ACHN (cell line): ENCODE data around the gene PRKAR1B.

Experiments
- DNase-seq: peaks from one replicate; pipeline ENCODE4 v3.0.0-alpha.2; 2015
- in situ Hi-C: cut with HindIII; loops from 2 replicates; pipeline ENCODE4 v1.10.0; 2017; ENCODE audit warnings: low sequenced_read_pairs, low pct_ligation_motif_present, low pct_unique_long_range_greater_than_20kb

Gene PRKAR1B

DNA sequence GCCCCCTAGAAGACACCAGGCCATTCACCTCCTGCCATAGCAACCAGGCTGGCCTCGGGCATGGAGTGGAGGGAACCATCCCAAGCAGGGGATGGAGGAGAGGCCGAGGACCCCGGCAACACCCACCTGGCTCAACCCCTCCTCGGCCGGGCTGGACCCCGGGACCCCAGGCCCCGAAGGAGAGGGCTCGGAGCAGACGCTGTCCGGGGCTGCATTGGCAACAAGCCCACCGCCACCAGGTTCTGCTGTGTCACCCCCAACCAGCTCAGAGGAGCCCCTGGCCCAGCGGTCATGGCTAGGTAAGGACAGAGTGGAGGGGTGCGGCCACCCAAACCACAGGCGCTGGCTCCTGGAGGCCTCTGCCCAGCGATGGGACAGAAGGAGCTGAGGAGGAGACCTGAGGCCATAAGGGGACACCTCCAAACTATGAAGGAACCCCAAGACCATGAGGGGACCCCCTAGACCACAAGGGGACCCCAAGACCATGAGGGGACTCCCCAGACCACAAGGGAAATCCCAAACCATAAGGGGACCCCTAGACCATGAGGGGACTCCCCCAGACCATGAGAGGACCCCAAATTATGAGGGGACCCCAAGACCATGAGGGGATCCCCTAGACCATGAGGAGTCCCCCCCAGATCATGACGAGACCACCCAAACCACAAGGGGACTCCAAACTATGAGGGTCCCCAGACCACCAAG, 132.7 kb downstream of the PRKAR1B start:
- in situ Hi-C loops: no loop called here
- no peak for DNase-seq

DNA sequence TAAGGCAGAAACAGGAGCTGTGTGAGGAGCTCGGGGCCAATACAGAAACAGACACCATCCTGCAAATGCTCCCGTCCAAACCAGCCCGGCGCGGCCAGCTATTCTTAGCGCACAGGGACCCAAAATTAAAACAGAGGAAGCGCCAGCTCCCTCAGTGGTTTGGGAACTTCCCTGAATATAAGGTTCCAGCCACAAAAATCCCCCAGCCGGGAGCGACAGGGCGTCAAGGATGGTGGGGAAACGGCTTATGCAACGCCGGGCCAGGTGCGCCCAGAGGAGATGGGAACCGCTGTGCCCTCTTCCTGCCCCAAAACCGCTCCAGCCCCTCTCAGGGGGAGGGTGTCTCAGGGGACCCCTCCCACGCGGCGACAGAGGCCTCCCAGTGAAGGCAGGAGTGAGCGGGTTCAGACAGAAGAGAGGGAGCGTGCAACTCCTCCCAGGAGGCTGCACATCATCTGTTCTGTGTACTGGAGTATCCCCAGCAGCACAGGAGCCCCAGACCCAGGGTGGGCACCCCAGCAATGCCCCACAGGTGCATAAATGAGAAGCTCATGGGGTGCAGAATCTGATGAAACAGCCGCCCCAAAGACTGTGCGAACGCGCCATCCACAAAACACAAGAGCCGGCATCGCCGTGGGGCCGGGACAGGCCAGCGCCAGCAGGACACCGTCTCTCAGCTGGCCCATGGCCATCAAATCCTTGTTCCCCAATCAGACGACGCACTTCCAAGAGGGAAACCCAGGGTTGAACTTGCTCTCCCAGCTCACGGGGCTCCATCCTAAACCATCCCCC, 133.6 kb downstream of the PRKAR1B start:
- in situ Hi-C loops: no loop called here
- DNase-seq: no peak

DNA sequence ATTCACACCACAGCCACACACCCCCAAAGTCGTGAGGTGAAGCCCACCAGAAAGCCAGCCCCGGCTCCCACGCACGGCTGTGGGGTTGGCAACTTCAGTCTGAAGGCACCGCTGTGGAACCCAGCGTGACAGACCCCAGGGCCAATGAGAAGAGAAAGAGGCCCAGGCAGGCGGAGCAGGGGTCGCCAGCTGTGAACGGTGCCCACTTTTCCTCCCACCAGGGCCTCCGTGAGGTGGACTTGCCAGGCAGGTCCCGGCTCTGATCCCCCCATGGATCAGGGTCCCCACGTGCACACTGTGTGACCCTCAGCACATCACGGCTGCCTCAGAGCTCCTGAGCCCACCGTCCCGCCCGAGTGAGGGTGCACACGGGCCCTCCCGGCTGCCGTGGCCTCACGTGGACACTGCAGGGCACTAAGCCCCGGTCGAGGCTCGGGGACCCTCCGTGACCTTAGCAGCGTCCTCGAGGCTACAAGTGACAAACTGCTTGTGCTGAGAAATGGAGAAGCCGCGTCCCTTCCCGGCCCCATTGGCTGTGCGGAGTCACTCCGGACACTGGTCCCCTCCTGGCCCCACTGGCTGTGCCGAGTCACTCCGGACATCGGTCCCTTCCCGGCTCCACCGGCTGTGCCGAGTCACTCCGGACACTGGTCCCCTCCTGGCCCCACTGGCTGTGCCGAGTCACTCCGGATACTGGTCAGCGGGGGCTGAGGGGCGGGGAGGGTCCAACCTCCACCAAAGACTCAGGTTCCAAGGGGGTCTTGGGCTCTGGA, 135.0 kb downstream of the PRKAR1B start:
- DNase-seq: no peak
- in situ Hi-C loops: no loop called here

DNA sequence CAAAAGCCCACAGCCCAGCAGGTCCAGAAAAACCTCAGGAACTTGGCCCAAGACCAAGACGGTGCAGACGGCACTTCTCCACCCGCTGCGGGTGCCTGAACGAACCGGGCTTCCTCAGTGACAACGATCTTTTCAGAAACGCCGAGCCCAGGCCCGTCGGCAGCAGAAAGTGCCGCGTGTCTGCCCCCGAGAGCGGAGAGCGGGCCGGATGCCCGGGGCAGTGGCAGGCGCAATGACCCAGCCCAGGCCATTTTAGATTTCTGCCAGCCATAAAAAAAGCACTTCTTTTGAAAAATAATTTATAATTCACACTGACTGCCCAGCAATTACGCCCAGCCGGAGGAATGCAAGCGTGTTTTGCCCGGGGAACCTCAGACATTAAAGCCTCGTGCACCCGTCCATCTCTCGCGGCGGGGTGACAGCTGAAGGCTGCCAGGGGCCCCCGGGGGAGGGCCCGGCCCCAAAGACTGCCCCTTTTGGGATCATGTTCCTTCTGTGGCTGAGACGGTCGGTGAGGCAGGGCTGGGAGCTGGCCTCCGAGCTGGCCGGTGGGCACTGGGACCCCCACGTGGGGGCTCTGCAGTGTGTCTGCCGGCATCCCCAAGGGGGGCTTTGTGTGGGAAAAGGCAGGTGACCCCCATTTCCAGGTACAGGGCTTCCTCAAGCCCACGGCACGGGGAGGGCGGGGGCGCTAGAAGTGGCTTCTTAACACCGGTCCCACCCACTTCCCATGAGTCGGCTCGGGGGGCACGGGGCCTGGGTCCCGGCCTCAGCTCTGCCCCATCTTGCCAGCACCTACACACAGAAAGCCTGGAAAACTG, 136.1 kb downstream of the PRKAR1B start:
- in situ Hi-C loops: no loop called here
- no peak for DNase-seq

DNA sequence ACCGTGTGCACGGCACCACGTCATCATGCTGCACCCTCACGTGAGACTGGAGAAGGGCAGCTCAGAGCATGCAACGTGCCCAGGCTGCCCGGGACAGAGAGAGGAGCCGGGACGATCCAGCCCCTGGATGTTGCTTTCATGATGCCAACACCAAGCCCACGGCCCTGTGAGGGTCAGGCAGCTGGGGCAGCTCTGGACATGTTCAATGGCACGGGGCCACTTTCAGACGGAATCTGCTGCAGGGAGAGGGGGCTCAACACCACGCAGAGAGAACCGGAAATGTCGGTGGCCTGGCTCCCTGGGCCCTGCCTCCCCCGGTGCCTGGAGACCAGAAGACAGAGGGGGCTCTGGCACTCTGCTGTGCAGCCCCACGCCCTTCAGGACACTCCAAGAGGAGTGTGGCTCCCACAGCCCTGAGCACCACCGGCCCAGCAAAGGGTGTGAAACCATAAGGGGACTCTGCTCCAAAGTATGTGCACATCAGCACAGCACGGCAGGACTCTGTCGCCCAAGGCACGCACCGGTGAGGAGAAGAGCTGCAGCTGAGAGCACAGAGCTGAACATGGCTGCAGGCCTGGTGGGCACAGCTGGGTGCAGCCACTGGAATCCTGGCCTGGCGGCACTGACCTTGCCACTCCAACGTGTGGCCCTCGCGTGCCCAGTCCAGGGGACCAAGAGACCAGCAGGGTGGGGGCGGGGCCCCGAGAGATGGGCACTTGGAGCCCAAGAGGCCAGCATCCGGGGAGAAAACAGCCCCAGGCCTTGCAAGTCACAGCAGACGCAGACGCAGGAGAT, 137.1 kb downstream of the PRKAR1B start:
- in situ Hi-C loops: no loop called here
- no peak for DNase-seq

DNA sequence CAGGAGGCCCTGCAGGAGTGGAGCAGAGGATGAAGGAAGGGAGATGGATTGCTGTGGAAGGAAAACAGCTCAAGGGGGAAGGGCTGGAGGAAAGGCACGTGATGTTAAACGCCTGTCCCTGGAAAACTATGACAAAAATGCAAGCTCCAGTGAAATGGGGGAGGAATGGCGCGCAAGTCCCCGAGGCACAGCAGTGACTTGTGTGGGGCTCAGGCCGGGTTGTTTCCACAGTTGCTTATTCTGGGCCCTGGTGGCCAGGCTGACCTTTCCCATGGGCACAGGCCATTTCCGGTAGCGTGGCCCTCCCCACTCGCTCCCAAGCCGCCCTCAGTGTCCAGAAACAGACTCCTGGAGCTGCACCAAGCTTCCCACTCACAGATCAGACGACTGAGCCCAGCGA, 139.3 kb downstream of the PRKAR1B start:
- in situ Hi-C loops: no loop called here
- DNase-seq: no peak

DNA sequence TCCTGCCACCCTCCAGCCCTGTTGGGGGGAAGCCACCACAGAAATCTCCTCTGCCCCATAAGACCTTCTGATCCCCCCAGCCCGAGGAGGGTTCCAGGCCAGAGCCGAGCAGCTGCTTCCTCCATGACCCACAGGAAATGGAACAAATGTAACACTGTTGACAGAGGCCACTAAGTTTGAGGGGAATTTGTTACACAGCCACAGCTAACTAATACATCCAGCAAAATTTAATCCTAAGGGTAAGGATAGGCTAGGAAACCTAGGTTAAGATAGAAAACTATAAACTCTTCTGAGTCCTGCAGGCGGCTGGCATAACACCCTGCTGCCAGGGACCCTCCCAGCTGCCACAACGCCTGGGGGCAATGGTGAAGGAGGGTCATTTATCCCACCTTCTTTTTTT, 140.6 kb downstream of the PRKAR1B start:
- in situ Hi-C loops: no loop called here
- no peak for DNase-seq

DNA sequence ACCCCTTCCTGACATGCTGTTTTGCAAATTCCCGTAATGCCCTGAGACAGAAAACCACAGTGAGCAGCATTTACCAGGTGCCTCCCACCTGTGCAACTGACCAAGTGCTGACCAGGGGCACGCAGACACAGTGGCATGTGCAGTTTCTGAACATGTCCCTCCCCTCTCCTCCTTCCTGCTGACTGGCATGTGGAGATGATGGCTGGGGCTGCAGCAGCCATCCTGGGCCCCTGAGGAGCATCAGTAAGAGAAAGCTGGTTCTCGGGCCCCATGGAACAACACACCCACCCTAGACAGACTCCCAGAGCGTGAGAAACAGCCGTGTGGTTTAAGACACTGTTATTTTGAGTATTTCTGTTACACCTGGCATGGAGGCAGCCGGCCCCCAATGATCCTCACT, 141.2 kb downstream of the PRKAR1B start:
- no peak for DNase-seq
- in situ Hi-C loops: no loop called here

DNA sequence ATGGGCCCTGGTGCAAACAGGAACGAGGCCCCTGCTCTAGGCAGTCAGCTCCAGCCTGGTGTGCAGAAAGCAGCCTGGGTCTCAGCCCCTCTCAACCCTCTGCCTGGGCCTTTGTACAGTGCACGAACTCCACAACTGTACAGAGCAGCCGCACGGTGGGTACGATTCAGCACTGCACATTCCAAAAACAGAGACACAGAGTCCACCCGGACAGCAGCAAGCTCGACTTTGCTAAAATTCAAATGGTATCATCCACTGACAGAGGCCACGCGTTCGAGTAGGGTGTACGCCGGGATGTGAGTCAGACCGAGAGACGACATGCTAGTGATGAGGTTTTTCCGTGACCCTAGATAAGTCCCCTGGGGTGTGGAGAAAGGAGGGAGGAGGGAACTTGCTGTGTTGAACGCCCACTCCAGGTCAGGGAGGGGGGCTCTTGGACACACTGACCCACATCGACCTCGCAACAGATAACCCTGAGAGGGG, 141.8 kb downstream of the PRKAR1B start:
- DNase-seq: no peak

DNA sequence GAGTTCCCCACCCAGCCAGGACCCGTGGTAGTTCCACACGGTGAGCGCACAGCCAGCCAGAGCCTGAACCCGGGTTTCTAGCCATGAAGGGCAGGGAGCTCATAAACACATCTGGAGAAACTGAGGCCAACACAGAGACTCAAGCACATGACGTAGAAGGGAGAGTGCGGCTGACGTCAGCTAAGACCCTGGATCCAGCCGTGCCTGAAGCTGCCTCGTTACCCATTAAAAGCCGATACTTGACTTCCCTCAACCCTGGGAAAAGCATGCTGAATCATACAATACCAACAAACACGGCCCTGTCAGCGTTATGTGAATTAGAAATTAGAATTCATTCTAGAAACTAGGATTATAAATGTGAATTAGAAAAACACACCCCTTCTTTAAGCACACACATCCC, 142.3 kb downstream of the PRKAR1B start:
- DNase-seq: no peak
- in situ Hi-C loops: no loop called here

More for the DNA sequence above, 141.8 kb downstream of the PRKAR1B start:
- in situ Hi-C loops: no loop called here

DNA sequence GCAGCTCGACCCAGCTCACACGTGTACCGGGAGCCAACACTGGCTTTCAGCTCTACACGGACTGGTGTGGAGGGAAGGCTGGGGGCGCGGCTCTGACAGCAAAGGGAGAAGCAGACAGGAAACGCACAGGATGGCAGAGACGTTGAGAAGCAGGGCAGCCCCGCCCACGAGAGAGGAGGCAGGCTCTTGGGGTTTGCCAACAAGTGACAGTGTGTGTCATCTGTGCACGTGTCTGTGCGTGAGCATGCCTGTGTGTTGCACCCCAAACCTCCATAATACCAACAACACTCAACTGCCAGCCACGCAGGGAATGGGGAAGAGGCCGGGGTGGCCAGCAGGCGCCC, 143.0 kb downstream of the PRKAR1B start:
- in situ Hi-C loops: no loop called here
- no peak for DNase-seq

DNA sequence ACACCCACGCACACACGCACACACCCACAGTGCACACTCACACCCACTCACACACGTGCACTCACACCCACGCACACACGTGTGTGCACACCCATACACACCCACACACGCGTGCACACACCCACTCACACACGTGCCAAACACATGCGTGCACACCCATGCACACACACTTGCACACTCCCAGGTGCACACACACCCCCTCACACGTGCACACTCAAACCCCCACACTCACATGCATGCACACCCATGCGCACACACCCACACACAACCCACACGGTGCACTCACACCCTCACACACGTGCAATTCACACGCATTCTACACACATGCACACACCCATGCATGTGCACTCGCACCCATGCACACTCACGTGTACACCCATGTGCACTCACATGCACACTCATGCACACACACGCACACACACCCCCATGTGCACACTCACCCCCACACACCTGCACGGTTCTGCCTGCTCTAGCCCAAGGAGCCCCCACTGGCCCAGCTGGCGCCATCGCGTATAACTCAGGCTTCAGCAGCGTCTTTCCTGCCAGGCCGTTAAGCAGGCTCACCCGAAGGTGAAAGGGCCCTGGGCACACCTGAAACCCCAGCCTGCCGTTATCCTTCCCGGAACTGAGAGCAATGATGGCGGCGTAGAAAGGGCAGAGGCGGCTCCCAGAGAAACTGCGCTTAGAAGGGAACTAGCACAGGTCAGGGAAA, 143.5 kb downstream of the PRKAR1B start:
- no peak for DNase-seq
- in situ Hi-C loops: no loop called here

DNA sequence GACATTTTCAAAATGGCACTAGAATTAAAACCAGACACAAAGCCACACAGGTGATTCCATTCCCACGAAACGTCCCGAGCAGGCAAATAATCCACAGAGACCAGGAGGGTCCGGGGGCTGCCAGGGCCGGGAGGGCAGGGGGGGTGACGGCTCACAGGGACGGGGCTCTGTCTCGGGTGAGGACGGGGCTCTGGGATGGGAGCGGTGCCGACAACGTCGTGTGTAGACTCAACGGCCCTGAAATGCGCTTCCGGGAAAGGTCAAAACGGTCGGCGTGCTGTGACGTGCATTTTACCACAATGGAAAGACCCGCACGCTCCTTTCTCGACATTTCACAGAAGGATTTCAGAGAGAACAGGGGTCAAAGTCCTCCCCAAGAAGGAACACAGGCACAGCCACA, 144.2 kb downstream of the PRKAR1B start:
- DNase-seq: no peak
- in situ Hi-C loops: no loop called here

DNA sequence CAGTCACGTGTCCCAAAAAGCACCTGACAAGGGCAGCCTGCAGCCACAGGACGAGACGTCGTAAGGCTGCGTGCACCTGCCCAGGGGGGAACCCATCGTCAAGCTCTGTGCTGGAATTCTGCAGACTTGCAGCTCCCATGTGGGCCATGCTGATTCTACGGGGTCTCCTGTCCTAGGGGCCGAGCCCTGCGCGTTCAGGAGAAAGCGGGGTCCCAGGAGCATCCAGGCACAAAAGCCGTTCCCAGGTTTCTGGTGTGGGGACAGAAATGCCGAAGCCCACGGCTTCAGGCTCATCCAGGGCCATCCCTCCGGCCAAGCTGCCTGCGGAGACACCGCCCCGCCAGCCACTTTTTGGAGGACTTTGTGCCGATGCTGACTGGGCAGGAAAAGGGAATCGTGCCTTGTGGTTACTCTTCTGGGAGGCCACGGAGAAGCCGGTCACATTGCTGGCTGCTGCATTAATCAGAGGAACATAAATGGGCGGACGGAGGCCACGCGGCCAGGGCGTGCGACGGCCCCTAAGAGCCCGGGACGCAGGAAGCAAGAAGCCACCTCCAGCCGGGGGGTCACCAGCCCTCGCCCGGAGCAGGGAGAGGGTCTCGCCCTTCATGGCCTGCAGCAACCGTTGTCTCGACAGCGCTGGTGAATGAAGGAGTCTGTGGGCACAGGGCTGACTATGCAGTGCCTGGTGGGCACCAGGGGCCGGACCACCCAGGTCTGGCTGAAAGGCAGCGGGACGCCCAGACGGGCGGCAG, 144.8 kb downstream of the PRKAR1B start:
- in situ Hi-C loops: no loop called here
- DNase-seq: no peak

DNA sequence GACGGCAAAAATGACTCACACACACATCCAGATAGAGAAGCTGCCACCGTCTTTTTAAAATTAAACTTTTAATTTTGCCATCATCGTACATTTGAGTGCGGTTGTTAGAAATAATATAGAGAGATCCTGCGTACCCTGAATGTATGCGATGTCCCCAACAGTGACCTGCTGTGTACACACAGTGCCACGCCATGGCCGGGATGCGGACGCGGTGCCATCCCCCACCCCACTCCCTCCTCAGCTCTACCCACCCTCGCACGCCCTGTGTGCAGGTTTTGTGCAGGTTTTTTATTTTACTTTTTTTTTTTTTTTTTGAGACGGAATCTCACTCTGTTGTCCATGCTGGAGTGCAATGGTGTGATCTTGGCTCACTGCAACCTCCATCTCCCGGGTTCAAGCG, 148.7 kb downstream of the PRKAR1B start:
- in situ Hi-C loops: no loop called here
- no peak for DNase-seq

DNA sequence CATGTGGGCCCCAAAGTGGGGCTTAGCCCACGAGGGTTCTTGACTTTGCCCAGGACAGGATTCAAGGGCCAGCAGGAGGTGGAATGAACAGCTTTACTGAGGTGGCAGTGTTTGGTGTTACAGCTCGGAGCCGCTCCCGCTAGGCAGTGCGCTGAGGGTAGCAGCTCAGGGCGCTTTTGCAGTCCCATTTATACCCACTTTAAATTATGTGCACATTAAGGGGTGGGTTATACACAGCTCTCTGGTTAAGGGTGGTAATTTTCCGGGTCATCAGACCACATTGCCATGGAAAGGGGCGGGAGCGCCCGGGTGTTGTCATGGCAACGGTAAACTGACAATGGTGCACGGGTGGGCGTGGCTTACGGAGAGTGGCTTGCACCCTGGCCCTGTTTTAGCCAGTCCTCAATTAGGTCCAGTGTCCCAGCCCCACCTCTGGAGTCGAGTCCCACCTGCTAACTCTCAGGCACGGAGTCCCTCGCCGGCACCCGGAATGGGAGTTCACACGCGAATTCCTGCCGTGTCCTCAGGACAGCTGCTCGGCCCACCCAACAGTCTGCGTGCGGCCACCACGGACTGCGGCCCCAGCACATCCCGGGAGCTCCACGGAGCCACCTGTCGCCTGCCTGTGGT, 149.2 kb downstream of the PRKAR1B start:
- in situ Hi-C loops: no loop called here
- DNase-seq: no peak
